Body of pancreas (tissue), 4 donors: Measurements from ENCODE around the gene AOAH.

ENCODE experiments used
- POLR2A ChIP-seq, 3 donors: fragments of 450-650 bp; IDR thresholded peaks; one replicate each; pipeline ENCODE4 v1.6.1; 2016; ENCODE audit warnings: antibody characterized with exemption in 3 of 3, mild to moderate bottlenecking in 2 of 3
- TF ChIP-seq, protein P1 (sequence below), 7 experiments: fragments of 450-650 bp in 4 of 7; fragments of 200-600 bp in 3 of 7; sonication (generic) in 3 of 7; IDR thresholded peaks; one replicate each; pipeline ENCODE4 v1.5.1; 2016 to 2019; ENCODE audit warnings: antibody characterized with exemption in 7 of 7

DNA sequence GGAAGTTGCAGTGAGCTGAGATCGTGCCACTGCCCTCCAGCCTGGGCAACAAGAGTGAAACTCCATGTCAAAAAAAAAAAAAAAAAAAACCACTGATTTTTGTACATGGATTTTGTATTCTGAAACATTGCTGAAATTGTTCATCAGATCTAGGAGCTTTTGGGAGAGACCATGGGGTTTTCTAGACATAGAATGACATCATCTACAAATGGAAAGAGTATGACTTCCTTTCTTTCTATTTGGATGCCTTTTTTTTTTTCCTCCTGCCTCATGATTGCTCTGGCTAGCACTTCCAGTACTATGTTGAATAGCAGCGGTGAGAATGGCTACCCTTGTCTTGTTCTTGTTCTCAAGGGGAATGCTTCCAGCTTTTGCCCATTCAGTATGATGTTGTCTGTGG is 245.5 kb downstream of the AOAH start:
- TF ChIP-seq, protein P1, sequence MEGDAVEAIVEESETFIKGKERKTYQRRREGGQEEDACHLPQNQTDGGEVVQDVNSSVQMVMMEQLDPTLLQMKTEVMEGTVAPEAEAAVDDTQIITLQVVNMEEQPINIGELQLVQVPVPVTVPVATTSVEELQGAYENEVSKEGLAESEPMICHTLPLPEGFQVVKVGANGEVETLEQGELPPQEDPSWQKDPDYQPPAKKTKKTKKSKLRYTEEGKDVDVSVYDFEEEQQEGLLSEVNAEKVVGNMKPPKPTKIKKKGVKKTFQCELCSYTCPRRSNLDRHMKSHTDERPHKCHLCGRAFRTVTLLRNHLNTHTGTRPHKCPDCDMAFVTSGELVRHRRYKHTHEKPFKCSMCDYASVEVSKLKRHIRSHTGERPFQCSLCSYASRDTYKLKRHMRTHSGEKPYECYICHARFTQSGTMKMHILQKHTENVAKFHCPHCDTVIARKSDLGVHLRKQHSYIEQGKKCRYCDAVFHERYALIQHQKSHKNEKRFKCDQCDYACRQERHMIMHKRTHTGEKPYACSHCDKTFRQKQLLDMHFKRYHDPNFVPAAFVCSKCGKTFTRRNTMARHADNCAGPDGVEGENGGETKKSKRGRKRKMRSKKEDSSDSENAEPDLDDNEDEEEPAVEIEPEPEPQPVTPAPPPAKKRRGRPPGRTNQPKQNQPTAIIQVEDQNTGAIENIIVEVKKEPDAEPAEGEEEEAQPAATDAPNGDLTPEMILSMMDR (IDR thresholded peaks at IDR 0.05): no peak
- TF ChIP-seq POLR2A (IDR thresholded peaks at IDR 0.05): no peak
